Omental fat pad (tissue), 4 donors: ENCODE measurements around the gene ZNF678. TPM values are rescaled to one million over a fixed set of nuclear protein-coding genes. Genes with fewer than 3 reads are reported as not detected.
"Not testable (repeated sequence)": the region's sequence is repeated elsewhere in the genome, so short reads cannot be mapped to it uniquely, and the experiment has no call there.

ENCODE experiments used
- ATAC-seq: fragments of 150-250 bp; one replicate; pipeline ENCODE4 v1.9.1; 2016; ENCODE audit warnings: mild to moderate bottlenecking, moderate library complexity; ENCODE audit not compliant: low FRiP score
- DNase-seq: peaks from one replicate; pipeline ENCODE4 v3.0.0-alpha.2; 2019; ENCODE audit warnings: low spot score
- CTCF ChIP-seq, 3 donors: fragments of 450-650 bp; IDR thresholded peaks; one replicate each; pipeline ENCODE4 v1.5.1; 2016 to 2017; ENCODE audit warnings: antibody characterized with exemption in 3 of 3, mild to moderate bottlenecking in 3 of 3, moderate library complexity in 2 of 3
- total RNA-seq, 4 donors: library from RNA; depleted of rRNA; stranded (reverse); fragments of >200 nt; gene quantifications; one replicate each; pipeline ENCODE4 v1.1.0, GENCODE V29; 2016

The ZNF678 gene
- total RNA-seq, 4 donors from 2014 or later: 4.9 to 9.9 (median 6.4) TPM

- no peak for TF ChIP-seq CTCF (IDR thresholded peaks at IDR 0.05)
- ATAC-seq (no peak), DNase-seq (no peak)
Observed at GRCh38 chr1:227576189-227576588, 12.8 kb downstream of the ZNF678 start.

GRCh38 chr1:227577500-227577899 lies 14.1 kb downstream of the ZNF678 start:
- no peak for TF ChIP-seq CTCF (IDR thresholded peaks at IDR 0.05)
- ATAC-seq (no peak), DNase-seq (no peak)

GRCh38 chr1:227583354-227583753 lies 20.0 kb downstream of the ZNF678 start:
- no peak for TF ChIP-seq CTCF (IDR thresholded peaks at IDR 0.05)
- ATAC-seq (no peak), DNase-seq (no peak)

- TF ChIP-seq CTCF (IDR thresholded peaks at IDR 0.05): no peak
- DNase-seq: no peak
- ATAC-seq: no peak
Observed at GRCh38 chr1:227586733-227587132, 23.4 kb downstream of the ZNF678 start.

- ATAC-seq: no peak
- DNase-seq: no peak
- no peak for TF ChIP-seq CTCF (IDR thresholded peaks at IDR 0.05)
Observed at GRCh38 chr1:227587968-227588367, 24.6 kb downstream of the ZNF678 start.

GRCh38 chr1:227588769-227589168 lies 25.4 kb downstream of the ZNF678 start:
- DNase-seq, ATAC-seq: not testable (repeated sequence)

GRCh38 chr1:227589777-227590176 lies 26.4 kb downstream of the ZNF678 start:
- ATAC-seq, DNase-seq: not testable (repeated sequence)

- not testable (repeated sequence) for DNase-seq, ATAC-seq
Observed at GRCh38 chr1:227596222-227596621, 32.9 kb downstream of the ZNF678 start.

GRCh38 chr1:227603327-227603726 lies 40.0 kb downstream of the ZNF678 start:
- no peak for ATAC-seq
- DNase-seq: no peak
- TF ChIP-seq CTCF (IDR thresholded peaks at IDR 0.05): no peak
